Ascending aorta (tissue), 2 donors: ENCODE measurements around the gene TDRD5. TPM values are rescaled to one million over a fixed set of nuclear protein-coding genes. Genes with fewer than 3 reads are reported as not detected.

Experiments
- DNase-seq, 2 donors: peaks; one replicate each; pipeline ENCODE4 v3.0.0-alpha.2; 2019; ENCODE audit warnings: low spot score in 2 of 2
- H3K27ac ChIP-seq, 2 donors: fragments of 200-600 bp; sonication (generic); one replicate each; pipeline ENCODE4 v1.5.1; 2016 to 2017; ENCODE audit warnings: mild to moderate bottlenecking in 1 of 2
- H3K27me3 ChIP-seq: fragments of 200-600 bp; sonication (generic); one replicate; pipeline ENCODE4 v1.5.1; 2017
- H3K36me3 ChIP-seq, 2 donors: fragments of 200-600 bp; sonication (generic); one replicate each; pipeline ENCODE4 v1.5.1; 2016
- H3K4me1 ChIP-seq, 2 donors: fragments of 200-600 bp; sonication (generic); one replicate each; pipeline ENCODE4 v1.5.1; 2016 to 2017; ENCODE audit warnings: mild to moderate bottlenecking in 1 of 2
- H3K4me3 ChIP-seq, 2 donors: fragments of 200-600 bp; sonication (generic); one replicate each; pipeline ENCODE4 v1.5.1; 2016 to 2017; ENCODE audit warnings: mild to moderate bottlenecking in 1 of 2
- H3K9me3 ChIP-seq, 2 donors: fragments of 200-600 bp; sonication (generic); one replicate each; pipeline ENCODE4 v1.5.1; 2016
- intact Hi-C: fragments of 100-400 bp; cut with DNase I; formaldehyde crosslinking; loops from one replicate; pipeline ENCODE4 v1.15.1; 2023
- total RNA-seq: library from RNA; depleted of rRNA; stranded (reverse); fragments of >200 nt; gene quantifications from one replicate; pipeline ENCODE4 v1.1.0, GENCODE V29; 2016
- TF ChIP-seq, protein P1 (sequence below), 3 experiments: fragments of 200-600 bp in 2 of 3; fragments of 450-650 bp in 1 of 3; sonication (generic) in 2 of 3; IDR thresholded peaks; one replicate each; pipeline ENCODE4 v1.5.1; 2016 to 2019; ENCODE audit warnings: antibody characterized with exemption in 3 of 3, mild to moderate bottlenecking in 1 of 3, moderate library complexity in 1 of 3

TDRD5 gene
- total RNA-seq, 1 donor from 2014 or later: not detected

DNA sequence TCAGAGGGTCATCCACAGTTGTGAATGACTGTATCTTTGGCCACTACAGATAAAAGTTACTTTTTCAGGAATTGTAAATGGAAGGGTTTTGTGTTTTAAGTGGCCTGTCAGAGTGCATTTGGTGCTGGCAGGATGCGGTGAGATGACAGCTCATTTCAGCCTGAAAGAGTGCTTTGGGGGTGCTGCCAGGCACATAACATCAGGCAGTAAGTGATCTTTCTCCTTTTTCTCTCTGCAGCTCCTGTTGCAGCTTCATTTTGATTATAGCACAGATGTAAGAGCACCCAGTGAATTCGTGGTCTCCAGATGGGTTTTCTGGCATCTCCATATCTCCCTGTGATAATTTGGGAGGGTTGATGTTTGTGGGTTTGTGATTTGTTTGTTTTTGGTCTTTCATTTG lies 136.6 kb downstream of the TDRD5 start:
- intact Hi-C loops: no loop called here
- Histone ChIP-seq H3K27ac (no peak overlapping the region), H3K9me3 (no peaks in the 10 kb centered on the region), H3K36me3 (no peaks in the 10 kb centered on the region), H3K4me3 (no peak overlapping the region), H3K4me1 (no peaks in the 10 kb centered on the region), H3K27me3 (no peaks in the 10 kb centered on the region)
- no peak for DNase-seq
- TF ChIP-seq, protein P1, sequence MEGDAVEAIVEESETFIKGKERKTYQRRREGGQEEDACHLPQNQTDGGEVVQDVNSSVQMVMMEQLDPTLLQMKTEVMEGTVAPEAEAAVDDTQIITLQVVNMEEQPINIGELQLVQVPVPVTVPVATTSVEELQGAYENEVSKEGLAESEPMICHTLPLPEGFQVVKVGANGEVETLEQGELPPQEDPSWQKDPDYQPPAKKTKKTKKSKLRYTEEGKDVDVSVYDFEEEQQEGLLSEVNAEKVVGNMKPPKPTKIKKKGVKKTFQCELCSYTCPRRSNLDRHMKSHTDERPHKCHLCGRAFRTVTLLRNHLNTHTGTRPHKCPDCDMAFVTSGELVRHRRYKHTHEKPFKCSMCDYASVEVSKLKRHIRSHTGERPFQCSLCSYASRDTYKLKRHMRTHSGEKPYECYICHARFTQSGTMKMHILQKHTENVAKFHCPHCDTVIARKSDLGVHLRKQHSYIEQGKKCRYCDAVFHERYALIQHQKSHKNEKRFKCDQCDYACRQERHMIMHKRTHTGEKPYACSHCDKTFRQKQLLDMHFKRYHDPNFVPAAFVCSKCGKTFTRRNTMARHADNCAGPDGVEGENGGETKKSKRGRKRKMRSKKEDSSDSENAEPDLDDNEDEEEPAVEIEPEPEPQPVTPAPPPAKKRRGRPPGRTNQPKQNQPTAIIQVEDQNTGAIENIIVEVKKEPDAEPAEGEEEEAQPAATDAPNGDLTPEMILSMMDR (IDR thresholded peaks at IDR 0.05): no peak

DNA sequence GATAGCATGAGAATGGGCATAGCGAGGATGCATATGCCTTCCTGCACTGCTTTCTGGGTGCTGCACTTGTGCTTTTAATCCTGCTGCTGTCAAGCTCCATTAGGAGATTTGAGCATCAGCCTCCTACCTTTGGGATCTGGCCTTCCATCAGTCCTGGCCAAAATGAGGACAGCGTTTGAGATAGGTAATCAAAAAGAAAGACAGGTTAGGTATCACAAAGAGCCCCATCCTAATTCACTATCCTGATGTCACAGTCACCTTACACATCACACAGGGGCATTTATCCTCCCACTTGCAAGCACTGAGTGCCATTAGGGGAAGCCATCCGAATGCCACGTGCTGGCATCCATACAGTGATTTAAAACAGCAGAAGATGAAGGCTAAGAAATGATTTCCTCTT lies 138.2 kb downstream of the TDRD5 start:
- intact Hi-C loops: no loop called here
- H3K4me1 ChIP-seq: no peaks in the 10 kb centered on the region
- no peak for DNase-seq
- no peaks in the 10 kb centered on the region for H3K36me3 ChIP-seq
- no peaks in the 10 kb centered on the region for H3K27me3 ChIP-seq
- H3K4me3 ChIP-seq: no peak overlapping the region
- no peak overlapping the region for H3K27ac ChIP-seq
- TF ChIP-seq, protein P1 (IDR thresholded peaks at IDR 0.05): no peak
- no peaks in the 10 kb centered on the region for H3K9me3 ChIP-seq

DNA sequence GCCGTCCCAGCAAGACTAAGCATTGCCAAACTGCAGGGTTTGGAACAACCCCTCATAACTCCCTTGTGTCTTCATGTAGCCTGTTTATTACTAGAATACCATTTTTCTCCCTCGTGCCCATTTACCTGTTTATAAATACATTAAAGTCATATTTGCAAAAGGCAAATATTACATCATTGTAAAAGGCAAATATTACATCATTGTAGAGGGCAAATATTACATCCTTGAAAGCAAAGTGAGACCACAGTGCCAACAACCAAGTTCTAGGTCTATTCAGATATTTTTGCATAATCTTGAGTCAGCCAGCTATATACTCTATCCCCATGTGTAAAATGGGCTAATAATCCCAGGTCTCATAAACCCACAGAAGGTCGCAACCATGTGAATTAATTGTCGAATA lies 140.0 kb downstream of the TDRD5 start:
- Histone ChIP-seq H3K27ac (no peak overlapping the region), H3K27me3 (no peaks in the 10 kb centered on the region)
- intact Hi-C loops: no loop called here

More for the DNA sequence above, 140.0 kb downstream of the TDRD5 start:
- TF ChIP-seq, protein P1 (IDR thresholded peaks at IDR 0.05): no peak
- Histone ChIP-seq H3K9me3 (no peaks in the 10 kb centered on the region), H3K4me3 (no peak overlapping the region), H3K36me3 (no peaks in the 10 kb centered on the region), H3K4me1 (no peaks in the 10 kb centered on the region)
- DNase-seq: no peak

Other genes with a start within 250 kb of the TDRD5 start
- gene AXDND1, start 225.9 kb upstream of the TDRD5 start, total RNA-seq: not detected
- not detected for gene NPHS2, start 15.9 kb upstream of the TDRD5 start, total RNA-seq
- gene FAM163A, start 151.5 kb downstream of the TDRD5 start, total RNA-seq: not detected